Stromal cell of bone marrow (primary cell): ENCODE results near the gene IPO5.
"Not testable (repeated sequence)": the region's sequence is repeated elsewhere in the genome, so short reads cannot be mapped to it uniquely, and the experiment has no call there.

Experiments
- DNase-seq: peaks from one replicate; pipeline ENCODE4 v3.0.0-alpha.2; 2012; ENCODE audit warnings: low read depth

Gene IPO5

DNA sequence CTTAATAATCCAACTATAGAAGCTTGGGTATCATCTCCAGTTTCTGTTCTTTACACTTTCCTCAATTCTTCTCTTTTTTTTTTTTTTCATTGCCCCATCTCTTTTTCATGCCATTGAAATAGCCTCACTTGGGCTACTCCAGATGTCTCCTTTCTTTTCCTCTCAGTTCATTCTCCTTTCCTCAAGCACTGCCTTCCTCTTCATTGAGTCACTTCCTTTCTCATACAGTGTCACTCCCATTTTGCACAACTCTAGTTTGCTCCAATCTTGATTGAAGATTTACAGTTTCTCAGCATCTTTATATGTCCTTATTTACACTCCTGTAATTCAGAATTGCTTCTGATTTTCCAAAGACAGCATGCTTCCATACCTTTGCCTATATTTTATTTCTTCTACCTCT lies 61.3 kb downstream of the IPO5 start:
- peak; percentile 38 for DNase-seq

DNA sequence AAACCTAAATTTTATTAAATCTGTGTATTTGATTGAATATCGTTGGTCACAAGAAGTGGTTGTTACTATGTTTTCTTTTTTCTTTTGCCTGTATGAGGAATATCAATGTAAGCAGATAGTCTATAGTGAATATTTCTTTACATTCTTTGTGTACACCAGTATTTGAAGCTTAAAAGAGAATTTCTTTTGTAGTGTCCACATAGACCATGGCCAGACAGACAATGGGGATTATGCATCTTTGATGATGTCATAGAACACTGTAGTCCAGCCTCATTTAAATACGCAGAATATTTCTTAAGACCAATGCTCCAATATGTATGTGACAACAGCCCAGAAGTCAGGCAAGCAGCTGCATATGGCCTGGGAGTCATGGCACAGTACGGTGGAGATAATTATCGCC lies 64.8 kb downstream of the IPO5 start:
- no peak for DNase-seq

DNA sequence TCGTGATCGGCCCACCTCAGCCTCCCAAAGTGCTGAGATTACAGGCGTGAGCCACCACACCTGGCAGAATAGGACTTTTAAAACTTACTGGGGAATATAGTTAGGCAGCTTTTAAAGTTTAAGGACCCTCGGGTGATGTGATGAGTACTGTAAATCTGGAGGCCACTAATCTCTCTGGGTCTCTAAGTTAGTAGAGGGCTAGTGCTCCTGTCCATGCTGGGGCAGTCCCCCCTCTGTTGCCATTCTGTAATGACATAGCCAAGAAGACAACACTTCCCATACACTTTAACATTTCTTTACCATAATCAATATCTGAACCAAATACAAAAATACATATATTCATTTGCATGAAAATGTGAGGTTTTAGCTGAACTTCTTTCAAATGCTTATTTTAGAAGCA lies 65.7 kb downstream of the IPO5 start:
- no peak for DNase-seq

- no peak for DNase-seq
Observed at GRCh38 chr13:98020271-98020670, 66.8 kb downstream of the IPO5 start.

DNA sequence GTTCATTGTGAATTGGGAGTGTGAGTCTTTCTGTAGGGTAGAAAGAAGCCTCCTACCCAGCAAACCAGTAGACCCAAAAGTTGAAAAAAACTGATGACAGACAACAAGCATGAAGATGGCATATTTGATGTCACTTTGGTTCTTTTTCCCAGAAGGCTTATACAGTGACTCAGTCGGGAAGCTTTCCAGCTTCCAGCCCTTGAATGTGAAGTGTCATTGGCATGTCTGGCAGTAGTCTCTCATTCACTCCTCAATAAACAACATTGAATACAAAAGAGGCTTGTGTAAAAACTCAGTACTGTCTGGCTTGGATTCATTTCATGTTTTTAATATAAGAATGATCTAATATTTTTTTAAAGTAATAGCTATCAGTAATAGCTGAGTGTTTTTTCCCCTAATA lies 68.7 kb downstream of the IPO5 start:
- peak; percentile 55 for DNase-seq

DNA sequence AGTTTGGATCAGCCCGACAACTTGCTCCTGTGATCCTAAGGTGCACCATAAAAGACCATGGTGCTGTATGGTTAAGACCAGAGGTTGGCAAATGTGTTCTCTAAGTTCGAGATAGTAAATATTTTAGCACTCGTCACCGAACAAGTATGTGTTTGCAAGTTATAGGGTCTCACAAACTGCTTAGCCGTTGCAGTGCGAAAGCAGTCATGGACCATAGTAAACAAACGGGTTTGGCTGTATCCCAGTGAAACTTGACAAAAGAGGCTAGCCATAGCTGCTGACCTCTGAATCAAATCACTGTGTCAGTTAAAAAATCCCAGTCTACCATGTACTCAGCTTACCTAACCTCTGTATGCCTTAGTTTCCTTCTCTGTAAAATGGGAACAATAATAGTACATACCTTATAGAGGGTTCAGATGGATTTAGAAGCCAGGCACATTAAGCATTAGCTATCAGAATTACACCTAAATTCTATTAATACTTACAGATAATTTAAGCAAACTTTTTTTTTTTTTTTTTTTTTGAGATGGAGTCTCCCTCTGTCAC lies 72.1 kb downstream of the IPO5 start:
- no peak for DNase-seq

- no peak for DNase-seq
Observed at GRCh38 chr13:98026457-98026857, 73.0 kb downstream of the IPO5 start.

GRCh38 chr13:98032168-98032567 lies 78.7 kb downstream of the IPO5 start:
- DNase-seq: no peak

- peak; percentile 49 for DNase-seq
Observed at GRCh38 chr13:98033277-98034247, 80.1 kb downstream of the IPO5 start.

- DNase-seq: no peak
Observed at GRCh38 chr13:98035373-98035772, 81.9 kb downstream of the IPO5 start.

DNA sequence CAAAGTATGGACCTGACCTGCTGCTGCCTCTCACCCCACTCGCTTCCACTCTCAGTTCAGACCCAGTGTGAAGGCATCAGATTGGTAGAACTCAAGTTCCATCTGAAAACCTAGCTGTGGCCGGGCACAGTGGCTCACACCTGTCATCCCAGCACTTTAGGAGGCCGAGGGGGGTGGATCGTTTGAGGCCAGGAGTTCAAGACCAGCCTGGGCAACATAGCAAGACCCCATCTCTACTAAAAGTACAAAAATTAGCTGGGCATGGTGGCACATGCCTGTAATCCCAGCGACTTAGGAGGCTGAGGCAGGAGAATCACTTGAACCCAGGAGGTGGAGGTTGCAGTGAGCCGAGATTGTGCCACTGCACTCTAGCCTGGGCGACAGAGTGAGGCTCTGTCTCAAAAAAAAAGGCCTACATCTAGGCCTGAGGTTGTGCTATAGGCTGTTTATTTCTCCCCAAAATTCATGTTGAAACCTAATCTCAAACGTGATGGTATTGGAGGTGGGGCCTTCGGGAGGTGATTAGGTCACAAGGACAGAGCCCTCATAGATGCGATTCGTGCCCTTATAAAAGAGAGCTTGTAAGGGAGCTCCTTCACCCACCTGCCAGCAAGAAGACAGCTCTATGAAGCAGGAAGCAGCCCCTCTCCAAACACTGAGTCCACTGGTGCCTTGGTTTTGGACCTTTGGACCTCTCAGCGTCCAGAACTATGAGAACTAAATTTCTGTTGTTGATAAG lies 83.3 kb downstream of the IPO5 start:
- DNase-seq: not testable (repeated sequence)

DNA sequence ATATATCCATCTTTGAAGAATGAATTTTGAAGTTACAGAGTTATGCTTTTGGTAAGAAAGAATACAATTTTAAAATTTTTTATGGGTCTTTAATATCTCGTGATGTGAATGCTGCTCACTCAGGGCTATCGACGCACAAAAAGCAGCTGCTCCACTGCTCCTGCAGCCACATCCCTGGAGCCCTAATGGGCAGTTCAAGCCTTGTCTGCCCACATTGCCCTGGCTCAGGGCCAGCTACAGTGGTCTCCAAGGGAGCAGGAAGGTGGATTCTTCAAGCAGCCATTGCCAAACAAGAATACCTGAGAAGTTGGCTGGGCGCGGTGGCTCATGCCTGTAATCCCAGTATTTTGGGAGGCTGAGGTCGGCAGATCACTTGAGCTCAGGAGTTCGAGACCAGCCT lies 85.8 kb downstream of the IPO5 start:
- no peak for DNase-seq

DNA sequence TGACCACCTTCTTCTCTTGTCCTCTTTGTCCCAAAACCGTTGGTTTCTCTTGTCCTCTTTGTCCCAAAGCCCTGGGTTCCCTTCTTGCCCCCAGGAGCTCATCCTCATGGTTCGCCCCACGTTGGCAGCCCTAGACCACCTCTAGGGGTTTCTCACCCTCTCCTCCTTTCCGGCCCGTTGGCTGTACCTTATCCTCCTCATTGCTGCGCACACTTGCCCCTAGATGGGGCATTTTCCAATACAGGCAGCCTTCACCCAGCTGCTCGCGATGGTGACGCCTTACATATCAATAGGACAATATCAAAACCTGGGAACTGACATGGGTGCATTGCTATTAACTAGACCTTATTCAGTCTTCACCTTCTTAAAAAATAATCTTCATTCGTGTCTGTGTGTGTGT lies 86.5 kb downstream of the IPO5 start:
- no peak for DNase-seq

GRCh38 chr13:98041081-98041820 lies 87.8 kb downstream of the IPO5 start:
- DNase-seq: no peak

DNA sequence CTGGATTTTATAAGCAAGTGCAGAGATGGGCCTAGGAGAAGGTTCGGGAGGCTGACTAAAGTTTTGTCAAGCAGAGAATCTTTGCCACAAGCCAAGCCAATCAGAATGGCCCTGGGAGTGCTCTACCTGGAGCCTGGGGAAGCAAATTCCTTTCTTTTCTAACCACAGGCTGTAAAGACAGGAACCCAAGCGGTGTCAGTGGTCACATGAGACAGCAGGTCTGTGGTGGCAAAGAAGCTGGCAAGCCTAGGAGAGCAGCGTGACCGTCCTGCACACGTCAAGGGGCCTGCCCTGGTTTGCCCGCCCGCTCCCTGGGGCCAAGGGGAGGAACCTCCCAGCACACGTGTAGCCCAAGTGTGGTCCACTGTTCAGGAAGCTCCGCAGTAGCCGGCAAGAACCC lies 90.8 kb downstream of the IPO5 start:
- no peak for DNase-seq

- DNase-seq: not testable (repeated sequence)
Observed at GRCh38 chr13:98047785-98048184, 94.3 kb downstream of the IPO5 start.

DNA sequence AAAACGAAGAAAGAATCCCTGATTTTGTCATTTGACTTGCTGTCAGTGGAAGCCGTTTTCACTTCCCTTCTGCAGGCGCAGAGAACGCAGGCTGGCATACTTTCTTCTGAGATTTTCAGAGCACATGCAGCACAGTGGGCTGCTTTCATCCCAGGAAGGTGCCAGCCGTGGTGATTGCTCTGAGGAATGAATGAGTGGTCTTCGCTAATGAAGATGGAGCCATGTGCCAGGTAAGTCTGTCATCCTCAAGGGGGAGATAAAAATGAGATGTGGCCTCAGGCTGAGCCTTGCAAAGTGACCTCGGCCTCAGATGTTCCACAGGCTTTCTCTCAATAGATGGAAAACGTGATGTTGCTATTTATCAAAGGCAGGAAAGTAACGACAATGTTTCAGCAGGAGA lies 94.8 kb downstream of the IPO5 start:
- DNase-seq: no peak

DNA sequence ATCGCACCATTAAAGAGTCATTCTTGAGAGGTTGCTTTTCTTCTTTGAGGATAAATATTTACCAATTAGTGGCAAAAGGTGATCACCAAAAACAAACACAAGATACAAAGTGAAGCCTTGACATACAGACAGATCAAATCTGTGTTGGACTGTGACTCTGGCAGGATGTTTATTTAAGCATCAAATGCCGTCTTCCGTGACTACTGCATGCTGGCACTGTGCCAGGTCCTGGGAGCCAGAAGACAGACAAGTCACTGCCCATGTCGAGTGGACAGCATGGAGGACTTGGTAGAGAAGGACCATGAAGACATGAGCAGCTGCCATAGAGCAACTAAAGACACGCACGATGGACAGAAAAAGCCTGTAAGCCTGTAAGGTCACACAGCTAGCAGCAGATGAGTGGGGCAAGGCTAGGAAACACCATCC lies 96.6 kb downstream of the IPO5 start:
- no peak for DNase-seq

DNA sequence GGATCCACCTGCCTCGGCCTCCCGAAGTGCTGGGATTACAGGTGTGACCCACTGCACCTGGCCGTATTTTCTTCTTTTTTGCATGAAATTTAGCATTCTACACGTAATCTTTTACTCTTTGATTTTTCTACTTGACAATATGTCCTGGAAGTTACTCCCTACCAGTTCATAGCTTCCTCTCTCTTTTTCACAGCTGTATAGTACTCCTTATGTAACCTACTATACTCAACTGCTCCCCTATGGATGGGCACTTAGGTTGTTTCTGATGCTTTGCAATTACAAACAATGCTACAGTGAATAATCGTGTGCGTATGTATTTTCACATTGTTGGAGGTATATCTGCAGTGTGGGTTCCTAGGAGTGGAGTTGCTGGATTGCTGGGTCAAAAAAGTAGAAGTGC lies 98.9 kb downstream of the IPO5 start:
- no peak for DNase-seq

- no peak for DNase-seq
Observed at GRCh38 chr13:98054301-98054700, 100.8 kb downstream of the IPO5 start.

DNA sequence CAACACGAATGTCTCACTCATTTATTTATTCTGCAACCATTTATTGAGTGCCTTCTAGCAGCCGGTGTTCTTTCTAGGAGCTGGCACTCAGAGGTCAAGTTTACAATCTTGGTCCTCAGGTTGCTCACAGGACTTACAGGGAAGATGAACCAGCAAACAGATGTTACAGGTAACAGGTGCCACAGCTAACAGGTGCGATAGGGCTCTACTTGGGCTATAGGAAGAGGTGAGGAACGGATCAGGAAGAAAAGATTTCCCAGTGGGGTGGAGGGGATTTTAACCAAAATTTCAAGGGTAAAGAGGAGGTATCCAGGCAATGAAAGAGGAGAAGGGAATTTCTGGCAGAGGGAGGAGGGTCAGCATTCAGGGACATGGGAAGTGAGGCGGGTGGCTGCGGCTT lies 102.1 kb downstream of the IPO5 start:
- no peak for DNase-seq

DNA sequence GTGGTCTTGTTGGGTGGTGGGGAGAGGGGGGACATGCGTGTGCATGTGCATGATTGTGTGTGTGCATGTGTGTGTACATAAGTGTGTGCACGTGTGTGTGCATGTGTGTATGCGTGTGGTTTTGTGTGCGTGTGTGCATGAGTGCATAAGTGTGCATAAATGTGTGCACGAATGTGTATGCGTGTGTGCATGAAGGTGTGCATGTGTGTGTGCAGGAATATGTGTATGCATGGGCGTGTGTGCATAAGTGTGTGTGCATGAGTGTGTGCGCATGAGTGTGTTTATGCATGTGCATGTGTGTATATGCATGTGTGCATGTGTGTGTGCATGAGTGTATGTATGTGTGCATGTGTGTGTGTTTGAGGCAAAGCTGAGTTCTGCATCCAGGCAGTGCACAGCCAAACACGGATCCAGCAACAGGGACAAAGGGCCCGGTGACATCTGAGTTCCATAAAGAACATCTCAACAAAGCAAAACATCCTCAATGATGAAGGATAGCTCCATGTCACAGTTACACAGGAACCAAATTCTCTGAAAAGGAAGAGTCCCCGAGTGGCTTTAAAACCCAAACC lies 103.5 kb downstream of the IPO5 start:
- no peak for DNase-seq
